ENCODE data around the gene ROBO4.

Gene ROBO4

GRCh38 chr11:124873951-124874350, 23.7 kb downstream of the ROBO4 start:
- no peaks in the 10 kb centered on the region for H3K9me3 ChIP-seq (replicated peaks; ENCODE audit: insufficient read depth, low read length)
- no peaks in the 10 kb centered on the region for H3K79me2 ChIP-seq (ENCODE audit: low read length)
- H3K27ac ChIP-seq (ENCODE audit: low read length): no peak overlapping the region
- H4K20me1 ChIP-seq (ENCODE audit: insufficient read depth, low read length): no peaks in the 10 kb centered on the region
- H3K27me3 ChIP-seq (replicated peaks; ENCODE audit: insufficient read depth, low read length): peaks cover 53% of the 10 kb centered on the region
- no peak for DNase-seq
- no peak overlapping the region for H3K4me2 ChIP-seq (ENCODE audit: low read depth, low read length)
- H2AFZ ChIP-seq (ENCODE audit: low read length): no peak overlapping the region
- H3K9ac ChIP-seq (ENCODE audit: low read length): no peak overlapping the region
- no peak overlapping the region for H3K4me3 ChIP-seq (ENCODE audit: low read length)
- H3K9me2 ChIP-seq (replicated peaks; ENCODE audit: insufficient read depth, low read length): no peaks in the 10 kb centered on the region
- H3K4me1 ChIP-seq (ENCODE audit: low read length): no peaks in the 10 kb centered on the region
- H3F3A ChIP-seq (ENCODE audit: insufficient read depth, low read length): no peaks in the 10 kb centered on the region
- TF ChIP-seq EZH2phosphoT487 (IDR thresholded peaks at IDR 0.05; ENCODE audit: low read length) (no peak), CTCF (IDR thresholded peaks at IDR 0.05; ENCODE audit: low read length) (no peak), EZH2 (optimal IDR thresholded peaks at IDR 0.05; ENCODE audit: low read depth, low read length) (no peak)
- H3K36me3 ChIP-seq (replicated peaks; ENCODE audit: insufficient read depth, low read length): no peaks in the 10 kb centered on the region

GRCh38 chr11:124872741-124873140, 24.9 kb downstream of the ROBO4 start:
- Histone ChIP-seq H3K4me3 (ENCODE audit: low read length) (no peak overlapping the region), H3K27ac (ENCODE audit: low read length) (no peak overlapping the region), H3K79me2 (ENCODE audit: low read length) (no peaks in the 10 kb centered on the region), H3K36me3 (replicated peaks; ENCODE audit: insufficient read depth, low read length) (no peaks in the 10 kb centered on the region), H3F3A (ENCODE audit: insufficient read depth, low read length) (no peaks in the 10 kb centered on the region), H3K9me2 (replicated peaks; ENCODE audit: insufficient read depth, low read length) (no peaks in the 10 kb centered on the region), H3K9me3 (replicated peaks; ENCODE audit: insufficient read depth, low read length) (no peaks in the 10 kb centered on the region), H4K20me1 (ENCODE audit: insufficient read depth, low read length) (no peaks in the 10 kb centered on the region), H3K4me2 (ENCODE audit: low read depth, low read length) (no peak overlapping the region; the same call in 1 of the 2 replicates), H2AFZ (ENCODE audit: low read length) (no peak overlapping the region), H3K9ac (ENCODE audit: low read length) (no peak overlapping the region), H3K27me3 (replicated peaks; ENCODE audit: insufficient read depth, low read length) (peaks cover 65% of the 10 kb centered on the region), H3K4me1 (ENCODE audit: low read length) (no peaks in the 10 kb centered on the region)
- DNase-seq: no peak
- TF ChIP-seq EZH2phosphoT487 (IDR thresholded peaks at IDR 0.05; ENCODE audit: low read length) (no peak), EZH2 (optimal IDR thresholded peaks at IDR 0.05; ENCODE audit: low read depth, low read length) (no peak), CTCF (IDR thresholded peaks at IDR 0.05; ENCODE audit: low read length) (no peak)

- H3K4me2 ChIP-seq (ENCODE audit: low read depth, low read length): no peak overlapping the region; the same call in 1 of the 2 replicates
- H3K27me3 ChIP-seq (replicated peaks; ENCODE audit: insufficient read depth, low read length): peaks cover 65% of the 10 kb centered on the region
These were observed 25.4 kb downstream of the ROBO4 start for GRCh38 chr11:124872280-124872679.

More at GRCh38 chr11:124872280-124872679, 25.4 kb downstream of the ROBO4 start:
- Histone ChIP-seq H3K4me3 (ENCODE audit: low read length) (no peak overlapping the region), H3K27ac (ENCODE audit: low read length) (no peak overlapping the region), H3K79me2 (ENCODE audit: low read length) (no peaks in the 10 kb centered on the region), H3K9me2 (replicated peaks; ENCODE audit: insufficient read depth, low read length) (no peaks in the 10 kb centered on the region), H2AFZ (ENCODE audit: low read length) (no peak overlapping the region), H3K4me1 (ENCODE audit: low read length) (no peaks in the 10 kb centered on the region), H4K20me1 (ENCODE audit: insufficient read depth, low read length) (no peaks in the 10 kb centered on the region), H3K9me3 (replicated peaks; ENCODE audit: insufficient read depth, low read length) (no peaks in the 10 kb centered on the region), H3K9ac (ENCODE audit: low read length) (no peak overlapping the region), H3F3A (ENCODE audit: insufficient read depth, low read length) (no peaks in the 10 kb centered on the region), H3K36me3 (replicated peaks; ENCODE audit: insufficient read depth, low read length) (no peaks in the 10 kb centered on the region)
- DNase-seq: no peak
- TF ChIP-seq CTCF (IDR thresholded peaks at IDR 0.05; ENCODE audit: low read length) (no peak), EZH2phosphoT487 (IDR thresholded peaks at IDR 0.05; ENCODE audit: low read length) (no peak), EZH2 (optimal IDR thresholded peaks at IDR 0.05; ENCODE audit: low read depth, low read length) (no peak)
